OCI-LY1 (cell line): ENCODE measurements around the gene NME3.

Experiments
- CTCF ChIP-seq: fragments of 200-600 bp; sonication (generic), shearing (Covaris generic); IDR thresholded peaks from 2 replicates; pipeline ENCODE4 v1.5.1; 2017; ENCODE audit warnings: mild to moderate bottlenecking, antibody characterized with exemption, low read length, moderate library complexity, mixed read lengths
- EZH2 ChIP-seq: fragments of 200-600 bp; sonication (generic), shearing (Covaris generic); IDR thresholded peaks from 2 replicates; pipeline ENCODE4 v1.8.0; 2017; ENCODE audit warnings: borderline replicate concordance, mixed run types, mild to moderate bottlenecking, antibody characterized with exemption, low read length, moderate library complexity, mixed read lengths

DNA sequence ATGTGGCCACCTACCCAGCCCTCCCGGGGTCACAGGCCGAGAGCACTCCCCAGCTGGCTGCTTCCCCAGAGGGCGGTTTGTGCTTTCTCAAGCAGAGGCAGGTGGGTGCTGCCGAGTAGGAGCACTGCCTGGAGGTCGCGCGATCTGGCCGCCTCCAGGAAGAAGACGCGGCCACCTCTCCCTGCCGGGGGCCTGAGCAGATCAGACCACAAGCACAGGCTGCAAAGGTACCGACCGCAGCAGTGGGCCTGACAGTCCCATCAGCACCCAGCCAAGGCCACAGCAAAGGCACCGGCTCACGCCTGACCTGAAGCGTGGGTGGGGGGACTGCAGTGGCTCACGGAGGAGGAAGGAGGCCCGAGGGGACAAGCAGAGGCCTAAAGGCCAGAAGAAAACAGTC, 37.3 kb upstream of the NME3 start:
- TF ChIP-seq CTCF (no peak), EZH2 (no peak)
